Measurements from ENCODE around the gene RAET1G. TPM values are rescaled to one million over a fixed set of nuclear protein-coding genes. Genes with fewer than 3 reads are reported as not detected.

The RAET1G gene
- total RNA-seq, 3 donors from 2014 or later (not counting 1 experiment from before 2014, with no cell fraction given): 0.43 TPM; not detected in 2

GRCh38 chr6:149951626-149952025 lies 28.7 kb upstream of the RAET1G start:
- H3K9me3 Mint-ChIP-seq: no peaks in the 10 kb centered on the region
- ATAC-seq: no peak
- H3K27ac Mint-ChIP-seq: no peak overlapping the region
- Histone ChIP-seq H3K9me3 (ENCODE audit: control insufficient read depth, insufficient read depth, low read length) (no peaks in the 10 kb centered on the region), H3K27ac (ENCODE audit: low read length) (no peak overlapping the region), H3K27me3 (ENCODE audit: control insufficient read depth, insufficient read depth, low read length) (peaks cover 25% of the 10 kb centered on the region), H3K4me3 (ENCODE audit: low read length) (no peak overlapping the region), H3K4me1 (ENCODE audit: control insufficient read depth, insufficient read depth, low read length) (peaks cover 16% of the 10 kb centered on the region), H3K36me3 (ENCODE audit: control insufficient read depth, insufficient read depth, low read length) (no peaks in the 10 kb centered on the region)
- intact Hi-C loops (cut with micrococcal nuclease): no loop called here
- DNase-seq: no peak
- no peak overlapping the region for H3K4me3 Mint-ChIP-seq
- no peaks in the 10 kb centered on the region for H3K36me3 Mint-ChIP-seq
- H3K4me1 Mint-ChIP-seq: peaks cover 8 to 11% of the 10 kb centered on the region in 2 donors
- peaks cover 58 to 59% of the 10 kb centered on the region in 2 donors for H3K27me3 Mint-ChIP-seq (ENCODE audit: low read depth in 2 of 2)
- 70% methylated on average over 3 of the region's 3 CpGs for WGBS (ENCODE audit: insufficient coverage)
- no peak for TF ChIP-seq CTCF (IDR thresholded peaks at IDR 0.05)

- H3K4me3 Mint-ChIP-seq: no peak overlapping the region
- H3K9me3 Mint-ChIP-seq: no peaks in the 10 kb centered on the region
- H3K36me3 ChIP-seq (ENCODE audit: control insufficient read depth, insufficient read depth, low read length): no peaks in the 10 kb centered on the region
- peaks cover 16% of the 10 kb centered on the region for H3K4me1 ChIP-seq (ENCODE audit: control insufficient read depth, insufficient read depth, low read length)
- ATAC-seq (no peak), DNase-seq (no peak)
- H3K27ac ChIP-seq (ENCODE audit: low read length): no peak overlapping the region
- H3K36me3 Mint-ChIP-seq: no peaks in the 10 kb centered on the region
- no peak for TF ChIP-seq CTCF (IDR thresholded peaks at IDR 0.05)
- H3K27me3 ChIP-seq (ENCODE audit: control insufficient read depth, insufficient read depth, low read length): peaks cover 22% of the 10 kb centered on the region
- no peak overlapping the region for H3K27ac Mint-ChIP-seq
- intact Hi-C loops (cut with micrococcal nuclease): no loop called here
- H3K27me3 Mint-ChIP-seq (ENCODE audit: low read depth in 2 of 2): peaks cover 54 to 55% of the 10 kb centered on the region in 2 donors
- H3K4me1 Mint-ChIP-seq: peaks cover 8 to 11% of the 10 kb centered on the region in 2 donors
- WGBS (ENCODE audit: insufficient coverage): 80% methylated on average over 7 of the region's 9 CpGs
- H3K9me3 ChIP-seq (ENCODE audit: control insufficient read depth, insufficient read depth, low read length): no peaks in the 10 kb centered on the region
- H3K4me3 ChIP-seq (ENCODE audit: low read length): no peak overlapping the region
These were observed 28.2 kb upstream of the RAET1G start for GRCh38 chr6:149951096-149951495.

GRCh38 chr6:149950423-149950822 lies 27.5 kb upstream of the RAET1G start:
- Histone ChIP-seq H3K36me3 (ENCODE audit: control insufficient read depth, insufficient read depth, low read length) (no peaks in the 10 kb centered on the region), H3K9me3 (ENCODE audit: control insufficient read depth, insufficient read depth, low read length) (no peaks in the 10 kb centered on the region), H3K27ac (ENCODE audit: low read length) (no peak overlapping the region), H3K27me3 (ENCODE audit: control insufficient read depth, insufficient read depth, low read length) (peaks cover 17% of the 10 kb centered on the region), H3K4me3 (ENCODE audit: low read length) (no peak overlapping the region), H3K4me1 (ENCODE audit: control insufficient read depth, insufficient read depth, low read length) (peaks cover 16% of the 10 kb centered on the region)
- no peak for ATAC-seq
- Mint-ChIP-seq H3K27ac (no peak overlapping the region), H3K9me3 (no peaks in the 10 kb centered on the region), H3K27me3 (ENCODE audit: low read depth in 2 of 2) (peaks cover 48% of the 10 kb centered on the region in 2 donors), H3K4me1 (peaks cover 6 to 7% of the 10 kb centered on the region in 2 donors), H3K36me3 (no peaks in the 10 kb centered on the region), H3K4me3 (no peak overlapping the region)
- DNase-seq: no peak
- no peak for TF ChIP-seq CTCF (IDR thresholded peaks at IDR 0.05)
- WGBS (ENCODE audit: insufficient coverage): 48% methylated on average over 8 of the region's 8 CpGs
- intact Hi-C loops (cut with micrococcal nuclease): no loop called here

- TF ChIP-seq CTCF (IDR thresholded peaks at IDR 0.05): no peak
- peaks cover 12% of the 10 kb centered on the region for H3K27me3 ChIP-seq (ENCODE audit: control insufficient read depth, insufficient read depth, low read length)
- 83% methylated on average over 5 of the region's 5 CpGs for WGBS (ENCODE audit: insufficient coverage)
- peaks cover under 1% of the 10 kb centered on the region for H3K4me1 ChIP-seq (ENCODE audit: control insufficient read depth, insufficient read depth, low read length)
- no peak for DNase-seq
- H3K9me3 ChIP-seq (ENCODE audit: control insufficient read depth, insufficient read depth, low read length): no peaks in the 10 kb centered on the region
- no peaks in the 10 kb centered on the region for H3K36me3 ChIP-seq (ENCODE audit: control insufficient read depth, insufficient read depth, low read length)
- H3K4me1 Mint-ChIP-seq: no peaks in the 10 kb centered on the region
- ATAC-seq: no peak
- H3K4me3 ChIP-seq (ENCODE audit: low read length): no peak overlapping the region
- H3K9me3 Mint-ChIP-seq: no peaks in the 10 kb centered on the region
- H3K27ac Mint-ChIP-seq: no peak overlapping the region
- peaks cover 40% of the 10 kb centered on the region in 2 donors for H3K27me3 Mint-ChIP-seq (ENCODE audit: low read depth in 2 of 2)
- no peak overlapping the region for H3K27ac ChIP-seq (ENCODE audit: low read length)
- no peak overlapping the region for H3K4me3 Mint-ChIP-seq
- no peaks in the 10 kb centered on the region for H3K36me3 Mint-ChIP-seq
- intact Hi-C loops (cut with micrococcal nuclease): no loop called here
These were observed 25.7 kb upstream of the RAET1G start for GRCh38 chr6:149948616-149949015.

Measured in natural killer cell (primary cell).